HL-60/S4 (cell line): Measurements from ENCODE around the gene ATP8A1.
"Not testable (repeated sequence)": the region's sequence is repeated elsewhere in the genome, so short reads cannot be mapped to it uniquely, and the experiment has no call there.

Experiments
- in situ Hi-C: fragments of 300-500 bp; cut with MboI; formaldehyde crosslinking; loops from 2 replicates; pipeline ENCODE4 v1.14.3; 2022; ENCODE audit warnings: low sequenced_read_pairs

Gene ATP8A1

GRCh38 chr4:42656944-42657792, at the start of gene ATP8A1:
TSS of gene ATP8A1 (minus strand) at chr4:42657105. CDS start at chr4:42656873, 232 bp downstream.
- in situ Hi-C loops = no loop called here

- in situ Hi-C loops = no loop called here
These were observed 49.2 kb upstream of the ATP8A1 start for GRCh38 chr4:42706086-42706485.

- in situ Hi-C loops = no loop called here
These were observed 46.9 kb upstream of the ATP8A1 start for GRCh38 chr4:42703813-42704212.

GRCh38 chr4:42702895-42703294, 46.0 kb upstream of the ATP8A1 start:
- in situ Hi-C loops = no loop called here

- in situ Hi-C loops = not testable (repeated sequence)
These were observed 44.9 kb upstream of the ATP8A1 start for GRCh38 chr4:42701780-42702179.

- in situ Hi-C loops = no loop called here
These were observed 33.6 kb upstream of the ATP8A1 start for GRCh38 chr4:42690537-42690936.

- in situ Hi-C loops = no loop called here
These were observed 26.5 kb upstream of the ATP8A1 start for GRCh38 chr4:42683393-42683792.

GRCh38 chr4:42678512-42678911, 21.6 kb upstream of the ATP8A1 start:
- in situ Hi-C loops = no loop called here

- in situ Hi-C loops = no loop called here
These were observed 19.4 kb upstream of the ATP8A1 start for GRCh38 chr4:42676066-42676951.

- in situ Hi-C loops = no loop called here
These were observed 16.1 kb upstream of the ATP8A1 start for GRCh38 chr4:42673082-42673425.

- in situ Hi-C loops = no loop called here
These were observed 15.6 kb upstream of the ATP8A1 start for GRCh38 chr4:42672359-42673081.

GRCh38 chr4:42671431-42672194, 14.7 kb upstream of the ATP8A1 start:
- in situ Hi-C loops = no loop called here

- in situ Hi-C loops = no loop called here
These were observed 1.4 kb upstream of the ATP8A1 start for GRCh38 chr4:42658261-42658660.

- in situ Hi-C loops = no loop called here
These were observed 294 bp downstream of the ATP8A1 start for GRCh38 chr4:42656679-42656943.

GRCh38 chr4:42655921-42656678, 805 bp downstream of the ATP8A1 start:
- in situ Hi-C loops = no loop called here

- in situ Hi-C loops = no loop called here
These were observed 1.7 kb downstream of the ATP8A1 start for GRCh38 chr4:42655269-42655637.

GRCh38 chr4:42654631-42655268, 2.2 kb downstream of the ATP8A1 start:
- in situ Hi-C loops = no loop called here

GRCh38 chr4:42653626-42654560, 3.0 kb downstream of the ATP8A1 start:
- in situ Hi-C loops = no loop called here
